Tibial nerve (tissue), 4 donors: ENCODE results near the gene PHLDA2. TPM values are rescaled to one million over a fixed set of nuclear protein-coding genes. Genes with fewer than 3 reads are reported as not detected.

Experiments used
- DNase-seq, 2 donors: peaks; one replicate each; pipeline ENCODE4 v3.0.0-alpha.2; 2019; ENCODE audit warnings: low spot score in 2 of 2
- H3K27ac ChIP-seq, 4 donors: fragments of 200-600 bp; sonication (generic) in 3 of 4; one replicate each; pipeline ENCODE4 v1.5.1; 2017 to 2019; ENCODE audit warnings: mild to moderate bottlenecking in 1 of 4
- H3K27me3 ChIP-seq, 2 donors: fragments of 200-600 bp; sonication (generic) in 1 of 2; one replicate each; pipeline versions ENCODE4 v1.5.1 to v1.6.0; 2017 to 2019
- H3K36me3 ChIP-seq, 3 donors: fragments of 200-600 bp; sonication (generic); one replicate each; pipeline ENCODE4 v1.5.1; 2018 to 2019
- H3K4me1 ChIP-seq, 4 donors: fragments of 200-600 bp; sonication (generic) in 3 of 4; one replicate each; pipeline ENCODE4 v1.5.1; 2017 to 2019
- H3K4me3 ChIP-seq, 4 donors: fragments of 200-600 bp; sonication (generic) in 3 of 4; one replicate each; pipeline ENCODE4 v1.5.1; 2017 to 2019; ENCODE audit warnings: mild to moderate bottlenecking in 1 of 4, moderate library complexity in 1 of 4
- H3K9me3 ChIP-seq, 4 donors: fragments of 200-600 bp; sonication (generic) in 3 of 4; one replicate each; pipeline ENCODE4 v1.5.1; 2017 to 2019
- EP300 ChIP-seq, 2 donors: sonication (generic); formaldehyde crosslinking; IDR thresholded peaks; one replicate each; pipeline ENCODE4 v1.6.1; 2017; ENCODE audit warnings: antibody characterized with exemption in 2 of 2, mild to moderate bottlenecking in 1 of 2
- POLR2A ChIP-seq, 2 donors: fragments of 450-650 bp; IDR thresholded peaks; one replicate each; pipeline ENCODE4 v1.6.1; 2017; ENCODE audit warnings: antibody characterized with exemption in 2 of 2, mild to moderate bottlenecking in 2 of 2, moderate library complexity in 2 of 2
- WGBS, 2 donors: methylation state at CpG; one replicate each; pipeline ENCODE4 v1.1.5; 2018; 5-methylcytosine and 5-hydroxymethylcytosine counted together
- total RNA-seq, 4 donors: library from RNA; depleted of rRNA; stranded (reverse); fragments of >200 nt; gene quantifications; one replicate each; pipeline ENCODE4 v1.1.0, GENCODE V29; 2016
- TF ChIP-seq, protein P1 (sequence below), 5 experiments: fragments of 200-600 bp in 3 of 5; fragments of 450-650 bp in 2 of 5; sonication (generic) in 3 of 5; IDR thresholded peaks; one replicate each; pipeline ENCODE4 v1.5.1; 2016 to 2019; ENCODE audit warnings: antibody characterized with exemption in 5 of 5, mild to moderate bottlenecking in 3 of 5, moderate library complexity in 2 of 5

PHLDA2 gene
- total RNA-seq, 4 donors from 2014 or later, result 3.3 to 6.1 (median 5.1) TPM

DNA sequence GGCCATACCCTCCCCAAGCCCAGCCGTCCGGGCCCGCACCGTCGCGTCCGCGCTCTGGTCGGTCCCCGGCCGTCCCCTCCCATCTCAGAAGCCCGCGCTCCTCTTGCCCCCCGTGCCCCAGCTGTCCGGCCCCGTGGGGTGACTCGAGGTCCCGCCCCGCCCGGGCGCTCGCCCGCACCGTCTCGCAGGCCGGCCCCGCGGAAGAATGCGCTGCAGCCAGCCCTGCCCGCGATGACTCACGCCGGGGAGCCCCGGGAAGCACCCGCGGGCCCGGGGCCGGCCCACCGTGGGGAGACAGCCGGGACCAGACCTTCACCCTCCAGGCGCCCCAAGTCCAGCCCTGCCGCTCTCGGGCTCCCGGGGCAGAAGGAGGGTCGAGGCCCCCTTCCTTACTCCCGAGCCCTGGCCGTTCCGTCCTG is 320 bp upstream of the PHLDA2 start:
- peaks cover 0 to 35% (median 23%) of the 10 kb centered on the region in 4 donors for H3K4me1 ChIP-seq
- DNase-seq, result no peak
- H3K27me3 ChIP-seq, result peaks cover 0 to 15% of the 10 kb centered on the region in 2 donors
- 8% methylated on average over 10 of the region's 48 CpGs; no CpG with 5 or more reads in 1 of the 2 donors for WGBS, 2 donors
- H3K36me3 ChIP-seq, result no peaks in the 10 kb centered on the region
- H3K4me3 ChIP-seq, result peak overlapping the region; percentile 37 to 57 (median 44)
- no peaks in the 10 kb centered on the region for H3K9me3 ChIP-seq
- peak overlapping the region in 3 of 4 donors; percentile 3 to 81 (median 79) for H3K27ac ChIP-seq
- no peak for TF ChIP-seq EP300 (IDR thresholded peaks at IDR 0.05)
- TF ChIP-seq POLR2A (IDR thresholded peaks at IDR 0.05), result no peak
- TF ChIP-seq, protein P1, sequence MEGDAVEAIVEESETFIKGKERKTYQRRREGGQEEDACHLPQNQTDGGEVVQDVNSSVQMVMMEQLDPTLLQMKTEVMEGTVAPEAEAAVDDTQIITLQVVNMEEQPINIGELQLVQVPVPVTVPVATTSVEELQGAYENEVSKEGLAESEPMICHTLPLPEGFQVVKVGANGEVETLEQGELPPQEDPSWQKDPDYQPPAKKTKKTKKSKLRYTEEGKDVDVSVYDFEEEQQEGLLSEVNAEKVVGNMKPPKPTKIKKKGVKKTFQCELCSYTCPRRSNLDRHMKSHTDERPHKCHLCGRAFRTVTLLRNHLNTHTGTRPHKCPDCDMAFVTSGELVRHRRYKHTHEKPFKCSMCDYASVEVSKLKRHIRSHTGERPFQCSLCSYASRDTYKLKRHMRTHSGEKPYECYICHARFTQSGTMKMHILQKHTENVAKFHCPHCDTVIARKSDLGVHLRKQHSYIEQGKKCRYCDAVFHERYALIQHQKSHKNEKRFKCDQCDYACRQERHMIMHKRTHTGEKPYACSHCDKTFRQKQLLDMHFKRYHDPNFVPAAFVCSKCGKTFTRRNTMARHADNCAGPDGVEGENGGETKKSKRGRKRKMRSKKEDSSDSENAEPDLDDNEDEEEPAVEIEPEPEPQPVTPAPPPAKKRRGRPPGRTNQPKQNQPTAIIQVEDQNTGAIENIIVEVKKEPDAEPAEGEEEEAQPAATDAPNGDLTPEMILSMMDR (IDR thresholded peaks at IDR 0.05), result no peak

DNA sequence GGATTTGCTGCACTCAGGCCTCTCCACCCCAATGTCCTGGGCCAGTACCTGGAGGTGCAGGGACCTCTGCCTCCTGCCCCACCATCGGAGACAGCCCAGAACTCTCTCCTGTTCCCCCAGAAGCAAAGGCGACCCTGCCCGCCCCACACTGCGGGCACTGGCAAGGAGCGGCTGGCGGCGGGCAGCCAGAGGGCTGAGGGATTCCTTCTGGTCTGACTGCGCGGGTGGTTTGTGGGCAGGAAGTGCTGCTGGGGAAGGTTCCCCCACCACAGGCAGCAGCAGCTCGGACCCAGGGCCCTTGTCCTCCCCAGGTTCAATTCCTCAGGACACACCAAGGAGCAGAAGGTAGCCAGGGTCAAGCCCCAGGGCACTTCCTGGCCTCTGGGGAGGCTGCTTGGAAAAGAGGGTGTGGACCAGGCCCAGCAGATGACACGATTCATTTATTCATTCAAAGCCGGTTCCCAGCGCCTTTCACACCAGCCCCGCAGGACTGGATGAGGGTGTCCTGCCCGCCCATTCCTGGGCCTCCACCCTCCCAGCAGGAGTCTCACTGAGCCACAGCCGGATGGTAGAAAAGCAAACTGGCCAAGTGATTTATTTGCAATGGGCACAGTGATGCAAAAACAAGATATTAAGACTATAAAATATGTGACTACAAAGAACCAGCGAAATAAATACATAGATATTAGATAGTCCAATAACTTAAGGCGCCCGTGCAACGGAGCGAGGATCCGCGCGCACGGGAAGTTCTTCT is 1.2 kb downstream of the PHLDA2 start:
- Histone ChIP-seq H3K4me3 (peak overlapping the region; percentile 37 to 72 (median 54)), H3K4me1 (peaks cover 0 to 33% (median 23%) of the 10 kb centered on the region in 4 donors), H3K36me3 (no peaks in the 10 kb centered on the region), H3K9me3 (no peaks in the 10 kb centered on the region), H3K27ac (peak overlapping the region in 2 of 4 donors; percentile 79 to 81), H3K27me3 (peaks cover 0 to 15% of the 10 kb centered on the region in 2 donors)
- DNase-seq, result no peak
- WGBS, 2 donors, result 38% methylated on average over 23 to 25 of the region's 25 CpGs
- TF ChIP-seq, protein P1 (IDR thresholded peaks at IDR 0.05), result no peak
- TF ChIP-seq POLR2A (IDR thresholded peaks at IDR 0.05), result no peak
- TF ChIP-seq EP300 (IDR thresholded peaks at IDR 0.05), result no peak

DNA sequence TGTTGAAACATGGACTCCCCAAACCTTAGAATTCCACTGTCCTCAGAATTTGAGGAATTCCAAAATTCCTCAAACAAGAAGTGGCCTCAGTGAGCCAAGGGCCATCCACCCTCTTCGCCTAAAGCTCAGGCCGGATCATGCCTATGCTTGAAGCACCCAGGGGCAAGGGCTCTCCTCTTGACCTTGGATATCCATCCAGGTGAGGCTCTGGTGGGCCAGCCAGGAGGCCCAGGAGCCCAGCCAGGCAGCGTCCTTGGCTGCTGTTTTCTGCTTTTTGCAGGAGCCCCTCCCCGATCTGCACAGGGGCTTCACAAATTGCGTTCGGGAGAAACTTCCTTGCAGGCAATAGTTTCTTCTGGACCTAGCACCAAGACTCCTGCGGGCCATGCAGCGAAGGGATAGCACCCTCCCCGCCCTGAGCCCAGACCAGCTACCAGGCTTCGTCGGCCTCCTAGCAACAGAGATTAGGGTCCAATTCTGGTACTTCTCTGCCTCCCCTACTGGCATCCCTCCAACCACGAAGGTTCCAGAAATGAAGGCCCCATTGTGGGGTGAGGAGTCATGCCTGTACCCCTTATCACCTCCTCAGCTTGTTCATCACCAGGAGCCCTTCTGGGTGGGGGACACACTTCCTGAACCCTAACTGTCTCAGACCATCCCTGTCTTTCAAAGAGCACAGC is 2.0 kb downstream of the PHLDA2 start:
- H3K36me3 ChIP-seq, result no peaks in the 10 kb centered on the region
- no peak overlapping the region for H3K27ac ChIP-seq
- DNase-seq, result no peak
- 80 to 90% methylated on average over 12 of the region's 12 CpGs for WGBS, 2 donors
- no peak overlapping the region for H3K4me3 ChIP-seq
- H3K4me1 ChIP-seq, result peaks cover 0 to 31% (median 23%) of the 10 kb centered on the region in 4 donors
- H3K27me3 ChIP-seq, result peaks cover 0 to 15% of the 10 kb centered on the region in 2 donors
- TF ChIP-seq, protein P1 (IDR thresholded peaks at IDR 0.05), result no peak
- TF ChIP-seq POLR2A (IDR thresholded peaks at IDR 0.05) (no peak), EP300 (IDR thresholded peaks at IDR 0.05) (no peak)
- H3K9me3 ChIP-seq, result no peaks in the 10 kb centered on the region

- TF ChIP-seq POLR2A (IDR thresholded peaks at IDR 0.05) (no peak), EP300 (IDR thresholded peaks at IDR 0.05) (no peak)
- TF ChIP-seq, protein P1 (IDR thresholded peaks at IDR 0.05), result no peak
- H3K9me3 ChIP-seq, result no peaks in the 10 kb centered on the region
- WGBS, 2 donors, result 87 to 88% methylated on average over 11 of the region's 11 CpGs
- H3K4me1 ChIP-seq, result peaks cover 0 to 31% (median 23%) of the 10 kb centered on the region in 4 donors
- H3K27ac ChIP-seq, result no peak overlapping the region
- no peaks in the 10 kb centered on the region for H3K36me3 ChIP-seq
- no peak for DNase-seq
- no peak overlapping the region for H3K4me3 ChIP-seq
- peaks cover 0 to 15% of the 10 kb centered on the region in 2 donors for H3K27me3 ChIP-seq
Observed at GRCh38 chr11:2926611-2927051, 2.6 kb downstream of the PHLDA2 start.
